GM23338 (cell line): ENCODE data around the gene CDH23. TPM values are rescaled to one million over a fixed set of nuclear protein-coding genes. Genes with fewer than 3 reads are reported as not detected.

Experiments used
- ATAC-seq: fragments of 200-7000 bp; cut with Tn5 transposase; 3 replicates; pipeline ENCODE4 v1.9.1; 2020
- DNase-seq: peaks from one replicate; pipeline ENCODE4 v3.0.0-alpha.2; 2015; ENCODE audit warnings: low spot score
- H2AFZ ChIP-seq: fragments of 200-600 bp; sonication (generic); 2 replicates; pipeline ENCODE4 v1.8.0; 2016; ENCODE audit warnings: antibody characterized with exemption, mild to moderate bottlenecking, moderate library complexity
- H3F3A ChIP-seq: fragments of 200-600 bp; sonication (generic); replicated peaks from 2 replicates; pipeline ENCODE4 v1.8.0; 2017; ENCODE audit warnings: antibody characterized with exemption, mixed run types, low read depth
- H3K27ac ChIP-seq: fragments of 200-600 bp; sonication (generic); 2 replicates; pipeline ENCODE4 v1.6.1; 2016; ENCODE audit warnings: low read depth
- H3K27me3 ChIP-seq: fragments of 200-600 bp; sonication (generic); 2 replicates; pipeline ENCODE4 v1.8.0; 2016; ENCODE audit warnings: mild to moderate bottlenecking, mixed run types, moderate library complexity; ENCODE audit not compliant: insufficient read depth
- H3K36me3 ChIP-seq: fragments of 200-600 bp; sonication (generic); 2 replicates; pipeline ENCODE4 v1.8.0; 2016; ENCODE audit warnings: mild to moderate bottlenecking; ENCODE audit not compliant: insufficient read depth
- H3K4me1 ChIP-seq: fragments of 200-600 bp; sonication (generic); 2 replicates; pipeline ENCODE4 v1.8.0; 2016; ENCODE audit warnings: mild to moderate bottlenecking, moderate library complexity; ENCODE audit not compliant: insufficient read depth
- H3K4me2 ChIP-seq: fragments of 200-600 bp; sonication (generic); 2 replicates; pipeline ENCODE4 v1.7.1; 2017; ENCODE audit warnings: mixed run types
- H3K4me3 ChIP-seq: fragments of 200-600 bp; sonication (generic); 2 replicates; pipeline ENCODE4 v1.6.1; 2016; ENCODE audit warnings: mixed run types
- H3K79me2 ChIP-seq: fragments of 200-600 bp; sonication (generic); replicated peaks from 2 replicates; pipeline ENCODE4 v1.8.0; 2017; ENCODE audit warnings: mild to moderate bottlenecking; ENCODE audit not compliant: insufficient read depth
- H3K9me2 ChIP-seq: fragments of 200-600 bp; sonication (generic); 2 replicates; pipeline ENCODE4 v1.8.0; 2017; ENCODE audit not compliant: insufficient read depth
- H4K20me1 ChIP-seq: fragments of 200-600 bp; sonication (generic); replicated peaks from 2 replicates; pipeline ENCODE4 v1.8.0; 2017; ENCODE audit warnings: mild to moderate bottlenecking; ENCODE audit not compliant: insufficient read depth
- H3K27ac Mint-ChIP-seq: 2 replicates; pipeline ENCODE4 v1.8.0; 2020; ENCODE audit warnings: inconsistent platforms, mild to moderate bottlenecking, moderate library complexity, mixed read lengths
- H3K27me3 Mint-ChIP-seq: 3 replicates; pipeline ENCODE4 v1.8.0; 2022; ENCODE audit warnings: low read depth, mild to moderate bottlenecking, moderate library complexity, mixed read lengths, inconsistent platforms; ENCODE audit not compliant: insufficient read depth, poor library complexity
- H3K36me3 Mint-ChIP-seq: 3 replicates; pipeline ENCODE4 v1.8.0; 2021; ENCODE audit warnings: low read depth, mild to moderate bottlenecking, inconsistent platforms, moderate library complexity, mixed read lengths
- H3K4me1 Mint-ChIP-seq: 3 replicates; pipeline ENCODE4 v1.8.0; 2020; ENCODE audit warnings: mild to moderate bottlenecking, inconsistent platforms, mixed read lengths
- H3K4me3 Mint-ChIP-seq: 3 replicates; pipeline ENCODE4 v1.8.0; 2021; ENCODE audit warnings: moderate library complexity, mild to moderate bottlenecking, inconsistent platforms, mixed read lengths
- H3K9me3 Mint-ChIP-seq: 3 replicates; pipeline ENCODE4 v1.8.0; 2020; ENCODE audit warnings: moderate library complexity, mild to moderate bottlenecking, inconsistent platforms, mixed read lengths
- EZH2 ChIP-seq: fragments of 200-600 bp; sonication (generic); IDR thresholded peaks from one replicate; pipeline ENCODE4 v1.8.0; 2017; ENCODE audit warnings: antibody characterized with exemption, mild to moderate bottlenecking, low read depth; ENCODE audit not compliant: unreplicated experiment
- NANOG ChIP-seq: IDR thresholded peaks from 2 replicates; pipeline ENCODE4 v1.6.1; 2016; ENCODE audit warnings: antibody characterized with exemption, borderline replicate concordance
- STAT1 ChIP-seq: IDR thresholded peaks from one replicate; pipeline ENCODE4 v1.6.1; 2016; ENCODE audit warnings: antibody characterized with exemption; ENCODE audit not compliant: unreplicated experiment
- polyA plus RNA-seq: library from polyadenylated mRNA; unstranded; fragments of >200 nt; fragmentation: Nextera tagmentation; extraction: Ambion mirVana; gene quantifications from 2 replicates; pipeline ENCODE4 v1.2.1, GENCODE V29; 2016
- total RNA-seq: library from RNA; depleted of rRNA; stranded (reverse); fragments of >200 nt; shearing (Covaris generic); gene quantifications from 2 replicates; pipeline ENCODE4 v1.2.3, GENCODE V29; 2014
- TF ChIP-seq, protein P1 (sequence below), 2 experiments: fragments of 200-600 bp in 1 of 2; sonication (generic) in 1 of 2; conservative IDR thresholded peaks; 2 replicates each; pipeline versions ENCODE4 v1.5.1 to v1.6.1; 2016 to 2017; ENCODE audit warnings: antibody characterized with exemption in 2 of 2, low read depth in 2 of 2, mild to moderate bottlenecking in 2 of 2, moderate library complexity in 1 of 2

Gene CDH23
- total and polyA plus RNA-seq, 2 experiments from 2014 or later, result 0.95 to 4.3 TPM

DNA sequence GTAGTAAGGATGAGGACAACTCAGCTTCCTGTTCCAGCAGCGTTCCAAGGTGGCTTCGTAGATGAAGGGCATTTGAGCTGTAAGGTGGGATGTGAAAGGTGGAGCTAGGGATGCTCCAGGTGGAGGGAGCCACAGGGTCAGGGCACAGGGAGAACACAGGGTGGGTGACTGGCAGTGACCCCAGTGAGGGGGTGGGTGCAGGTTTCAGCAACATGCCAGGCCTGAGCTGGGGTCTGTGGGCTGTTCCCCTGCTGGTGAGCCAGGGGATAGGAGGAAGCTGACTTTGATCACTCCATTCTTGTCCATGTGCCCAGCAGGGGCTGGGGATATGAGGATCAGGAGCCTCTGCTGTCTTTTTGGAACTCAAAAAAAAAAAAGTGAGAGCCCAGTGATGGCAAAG, 33.2 kb downstream of the CDH23 start:
- Mint-ChIP-seq H3K9me3 (no peaks in the 10 kb centered on the region), H3K36me3 (no peaks in the 10 kb centered on the region), H3K4me3 (no peak overlapping the region), H3K4me1 (peaks cover 14% of the 10 kb centered on the region), H3K27me3 (peaks cover 10% of the 10 kb centered on the region), H3K27ac (no peak overlapping the region)
- Histone ChIP-seq H3K27ac (no peak overlapping the region), H3K4me2 (no peak overlapping the region), H2AFZ (no peak overlapping the region), H3K4me1 (no peaks in the 10 kb centered on the region), H3K4me3 (no peak overlapping the region), H3K36me3 (no peaks in the 10 kb centered on the region), H3K27me3 (no peaks in the 10 kb centered on the region), H3K9me2 (no peaks in the 10 kb centered on the region), H3K79me2 (no peaks in the 10 kb centered on the region), H4K20me1 (no peaks in the 10 kb centered on the region), H3F3A (no peaks in the 10 kb centered on the region)
- TF ChIP-seq, protein P1, sequence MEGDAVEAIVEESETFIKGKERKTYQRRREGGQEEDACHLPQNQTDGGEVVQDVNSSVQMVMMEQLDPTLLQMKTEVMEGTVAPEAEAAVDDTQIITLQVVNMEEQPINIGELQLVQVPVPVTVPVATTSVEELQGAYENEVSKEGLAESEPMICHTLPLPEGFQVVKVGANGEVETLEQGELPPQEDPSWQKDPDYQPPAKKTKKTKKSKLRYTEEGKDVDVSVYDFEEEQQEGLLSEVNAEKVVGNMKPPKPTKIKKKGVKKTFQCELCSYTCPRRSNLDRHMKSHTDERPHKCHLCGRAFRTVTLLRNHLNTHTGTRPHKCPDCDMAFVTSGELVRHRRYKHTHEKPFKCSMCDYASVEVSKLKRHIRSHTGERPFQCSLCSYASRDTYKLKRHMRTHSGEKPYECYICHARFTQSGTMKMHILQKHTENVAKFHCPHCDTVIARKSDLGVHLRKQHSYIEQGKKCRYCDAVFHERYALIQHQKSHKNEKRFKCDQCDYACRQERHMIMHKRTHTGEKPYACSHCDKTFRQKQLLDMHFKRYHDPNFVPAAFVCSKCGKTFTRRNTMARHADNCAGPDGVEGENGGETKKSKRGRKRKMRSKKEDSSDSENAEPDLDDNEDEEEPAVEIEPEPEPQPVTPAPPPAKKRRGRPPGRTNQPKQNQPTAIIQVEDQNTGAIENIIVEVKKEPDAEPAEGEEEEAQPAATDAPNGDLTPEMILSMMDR (conservative IDR thresholded peaks at IDR 0.05; ENCODE audit: low read depth in 2 of 2), result peak; percentile 30 to 57
- TF ChIP-seq NANOG (no peak), EZH2 (no peak)
- peak; percentile 72 for DNase-seq
- peak; percentile 56 for ATAC-seq

DNA sequence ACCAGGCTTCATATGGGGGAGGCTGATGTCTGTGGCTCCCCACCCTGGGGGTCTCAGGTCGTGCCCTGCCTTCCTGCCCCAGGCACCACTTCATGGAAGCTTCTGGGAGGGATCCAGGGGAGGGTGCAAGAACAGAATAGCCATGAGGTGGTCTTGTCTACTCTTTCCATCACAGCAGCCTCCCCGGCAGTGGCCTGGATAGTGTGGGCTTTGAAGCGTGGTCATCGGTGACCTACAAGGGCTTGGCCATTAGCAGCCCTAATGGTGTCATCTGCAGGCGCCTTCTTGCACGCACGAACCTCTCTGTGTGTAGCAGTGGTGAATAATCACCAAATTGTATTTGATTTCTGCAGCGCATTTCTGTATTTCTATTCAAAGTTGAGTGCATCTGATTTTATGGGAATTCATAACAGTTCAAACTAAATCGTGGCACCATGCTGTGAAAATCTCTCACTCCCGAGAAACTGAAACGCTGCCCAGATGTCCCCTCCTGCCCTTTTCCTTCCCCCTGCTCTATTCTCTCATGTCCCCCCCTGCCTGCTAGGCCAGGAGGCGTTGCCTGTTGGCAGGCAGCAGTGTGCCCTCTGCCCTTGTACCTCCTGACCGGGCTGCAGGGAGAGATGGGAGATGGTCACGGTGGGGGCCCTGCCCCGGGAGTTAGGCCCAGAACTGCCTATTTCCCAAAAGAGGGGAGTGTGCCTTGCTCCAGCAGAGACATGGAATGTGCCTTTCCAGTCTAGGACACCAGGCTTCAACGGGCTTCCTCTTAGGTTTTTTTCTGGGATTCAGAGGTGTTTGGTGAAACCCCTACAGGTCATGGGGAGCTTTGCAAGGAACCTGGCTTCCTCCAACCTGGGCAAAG, 34.8 kb downstream of the CDH23 start:
- no peaks in the 10 kb centered on the region for H3K4me1 ChIP-seq
- H2AFZ ChIP-seq, result no peak overlapping the region
- H3F3A ChIP-seq, result no peaks in the 10 kb centered on the region
- Mint-ChIP-seq H3K4me3 (no peak overlapping the region), H3K4me1 (peaks cover 16% of the 10 kb centered on the region), H3K27ac (no peak overlapping the region; the same call in 1 of the 2 replicates), H3K27me3 (peaks cover 9% of the 10 kb centered on the region), H3K36me3 (no peaks in the 10 kb centered on the region), H3K9me3 (no peaks in the 10 kb centered on the region)
- DNase-seq (peak; percentile 65), ATAC-seq (peak; percentile 87)
- H3K79me2 ChIP-seq, result no peaks in the 10 kb centered on the region
- no peaks in the 10 kb centered on the region for H3K36me3 ChIP-seq
- no peak overlapping the region for H3K4me3 ChIP-seq
- H3K27ac ChIP-seq, result no peak overlapping the region
- H3K9me2 ChIP-seq, result no peaks in the 10 kb centered on the region
- H4K20me1 ChIP-seq, result no peaks in the 10 kb centered on the region
- H3K4me2 ChIP-seq, result no peak overlapping the region
- no peaks in the 10 kb centered on the region for H3K27me3 ChIP-seq
- TF ChIP-seq STAT1, result no peak
- TF ChIP-seq, protein P1 (conservative IDR thresholded peaks at IDR 0.05; ENCODE audit: low read depth in 2 of 2), result peak; percentile 36 to 58
